Tibial artery (tissue), 4 donors: ENCODE results near the gene LCA5L.
"Not testable (repeated sequence)": the region's sequence is repeated elsewhere in the genome, so short reads cannot be mapped to it uniquely, and the experiment has no call there.

ENCODE experiments used
- DNase-seq, 2 donors: peaks; one replicate each; pipeline ENCODE4 v3.0.0-alpha.2; 2019
- H3K27ac ChIP-seq, 2 donors: fragments of 200-600 bp; sonication (generic) in 1 of 2; 1 replicate in 1 of 2; 2 replicates in 1 of 2; pipeline ENCODE4 v1.5.1; 2018 to 2019; ENCODE audit warnings: mild to moderate bottlenecking in 1 of 2
- H3K27me3 ChIP-seq, 2 donors: fragments of 200-600 bp; sonication (generic) in 1 of 2; one replicate each; pipeline versions ENCODE4 v1.5.1 to v1.6.0; 2016 to 2019
- H3K36me3 ChIP-seq, 3 donors: fragments of 200-600 bp; sonication (generic) in 2 of 3; one replicate each; pipeline ENCODE4 v1.5.1; 2016 to 2019; ENCODE audit warnings: mild to moderate bottlenecking in 2 of 3
- H3K4me1 ChIP-seq, 4 donors: fragments of 200-600 bp; sonication (generic) in 2 of 4; 1 replicate in 3 of 4; 2 replicates in 1 of 4; pipeline ENCODE4 v1.5.1; 2016 to 2019
- H3K4me3 ChIP-seq, 2 donors: fragments of 200-600 bp; sonication (generic) in 1 of 2; 1 replicate in 1 of 2; 2 replicates in 1 of 2; pipeline ENCODE4 v1.5.1; 2018 to 2019; ENCODE audit warnings: mild to moderate bottlenecking in 2 of 2
- H3K9me3 ChIP-seq, 3 donors: fragments of 200-600 bp; sonication (generic) in 1 of 3; one replicate each; pipeline ENCODE4 v1.5.1; 2016 to 2019
- CTCF ChIP-seq, 2 experiments: fragments of 200-600 bp in 1 of 2; fragments of 450-650 bp in 1 of 2; IDR thresholded peaks; one replicate each; pipeline ENCODE4 v1.5.1; 2017 to 2019; ENCODE audit warnings: antibody characterized with exemption in 2 of 2, mild to moderate bottlenecking in 1 of 2, moderate library complexity in 1 of 2
- intact Hi-C: fragments of 100-400 bp; cut with DNase I; formaldehyde crosslinking; loops from one replicate; pipeline ENCODE4 v1.15.0; 2023; ENCODE audit warnings: low total_unique reads

Gene LCA5L

DNA sequence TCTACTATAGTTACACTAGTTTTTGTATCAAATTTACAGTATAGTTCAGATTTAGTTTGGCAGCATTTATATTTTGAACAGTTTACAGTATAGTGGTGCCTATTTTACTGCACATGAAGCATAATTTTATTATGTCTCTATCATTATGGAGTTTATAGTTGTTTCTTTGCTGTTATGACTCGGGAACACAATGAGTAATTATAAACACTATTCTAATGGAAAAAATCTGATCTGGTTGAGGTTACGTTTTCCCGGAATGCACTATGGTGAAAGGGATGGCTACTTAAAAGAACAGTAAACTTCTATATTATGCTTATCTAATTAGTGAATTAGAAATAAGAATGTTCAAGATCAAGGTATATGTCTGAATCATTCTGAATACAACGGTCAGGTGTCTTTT lies 10.6 kb downstream of the LCA5L start:
- DNase-seq: no peak
- Histone ChIP-seq H3K9me3 (no peaks in the 10 kb centered on the region), H3K4me1 (no peaks in the 10 kb centered on the region), H3K36me3 (no peaks in the 10 kb centered on the region), H3K4me3 (no peak overlapping the region), H3K27me3 (no peaks in the 10 kb centered on the region), H3K27ac (no peak overlapping the region)
- intact Hi-C loops: no loop called here
- no peak for TF ChIP-seq CTCF (IDR thresholded peaks at IDR 0.05)

- intact Hi-C loops: no loop called here
- Histone ChIP-seq H3K27ac (no peak overlapping the region), H3K4me3 (no peak overlapping the region), H3K4me1 (no peaks in the 10 kb centered on the region), H3K9me3 (no peaks in the 10 kb centered on the region), H3K27me3 (no peaks in the 10 kb centered on the region), H3K36me3 (no peaks in the 10 kb centered on the region)
- DNase-seq: no peak
- no peak for TF ChIP-seq CTCF (IDR thresholded peaks at IDR 0.05)
Observed at GRCh38 chr21:39430954-39431353, 14.6 kb downstream of the LCA5L start.

GRCh38 chr21:39430457-39430856 lies 15.1 kb downstream of the LCA5L start:
- no peaks in the 10 kb centered on the region for H3K36me3 ChIP-seq
- no peak overlapping the region for H3K4me3 ChIP-seq
- DNase-seq: no peak
- H3K4me1 ChIP-seq: no peaks in the 10 kb centered on the region
- intact Hi-C loops: no loop called here
- no peak for TF ChIP-seq CTCF (IDR thresholded peaks at IDR 0.05)
- no peak overlapping the region for H3K27ac ChIP-seq
- no peaks in the 10 kb centered on the region for H3K27me3 ChIP-seq
- no peaks in the 10 kb centered on the region for H3K9me3 ChIP-seq

DNA sequence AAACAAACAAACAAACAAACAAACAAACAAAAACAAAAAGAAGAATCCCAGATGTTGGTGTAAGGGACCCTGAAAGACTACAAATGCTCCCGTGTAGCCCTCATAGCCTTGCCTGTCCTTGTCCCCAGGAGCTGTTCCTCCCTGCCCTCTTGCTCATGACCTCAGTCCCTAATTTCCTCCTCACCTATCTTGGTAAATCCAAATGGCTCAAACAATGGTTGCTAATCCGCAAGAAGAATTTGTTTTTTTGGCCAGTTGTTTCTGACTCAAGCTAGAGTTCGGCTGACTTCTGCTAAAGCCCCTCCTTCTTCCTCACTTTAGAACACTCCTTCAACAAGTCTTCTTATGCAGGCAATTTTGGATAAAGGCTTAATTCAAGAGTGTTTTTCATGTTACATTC lies 15.6 kb downstream of the LCA5L start:
- Histone ChIP-seq H3K4me3 (no peak overlapping the region), H3K4me1 (no peaks in the 10 kb centered on the region), H3K27me3 (no peaks in the 10 kb centered on the region), H3K27ac (no peak overlapping the region), H3K9me3 (no peaks in the 10 kb centered on the region), H3K36me3 (no peaks in the 10 kb centered on the region)
- no peak for DNase-seq
- intact Hi-C loops: no loop called here
- no peak for TF ChIP-seq CTCF (IDR thresholded peaks at IDR 0.05)

DNA sequence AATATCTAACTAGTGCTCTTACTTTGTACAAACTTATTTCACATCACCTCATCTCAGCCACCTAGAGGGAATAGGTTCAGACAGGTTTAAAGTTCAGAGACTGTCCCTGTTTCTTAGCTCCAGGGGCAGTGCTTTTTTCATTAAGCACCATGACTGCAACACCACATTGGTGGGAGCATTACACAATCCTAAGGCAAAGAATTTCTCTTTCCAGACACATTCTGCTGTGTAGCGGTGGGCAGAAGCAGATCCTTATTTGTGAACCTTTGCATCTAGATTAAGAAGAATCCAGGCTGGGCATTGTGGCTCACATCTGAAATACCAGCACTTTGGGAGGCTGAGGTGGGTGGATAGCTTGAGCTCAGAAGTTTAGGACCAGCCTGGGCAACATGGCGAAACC lies 16.1 kb downstream of the LCA5L start:
- TF ChIP-seq CTCF (IDR thresholded peaks at IDR 0.05): no peak
- no peaks in the 10 kb centered on the region for H3K36me3 ChIP-seq

DNA sequence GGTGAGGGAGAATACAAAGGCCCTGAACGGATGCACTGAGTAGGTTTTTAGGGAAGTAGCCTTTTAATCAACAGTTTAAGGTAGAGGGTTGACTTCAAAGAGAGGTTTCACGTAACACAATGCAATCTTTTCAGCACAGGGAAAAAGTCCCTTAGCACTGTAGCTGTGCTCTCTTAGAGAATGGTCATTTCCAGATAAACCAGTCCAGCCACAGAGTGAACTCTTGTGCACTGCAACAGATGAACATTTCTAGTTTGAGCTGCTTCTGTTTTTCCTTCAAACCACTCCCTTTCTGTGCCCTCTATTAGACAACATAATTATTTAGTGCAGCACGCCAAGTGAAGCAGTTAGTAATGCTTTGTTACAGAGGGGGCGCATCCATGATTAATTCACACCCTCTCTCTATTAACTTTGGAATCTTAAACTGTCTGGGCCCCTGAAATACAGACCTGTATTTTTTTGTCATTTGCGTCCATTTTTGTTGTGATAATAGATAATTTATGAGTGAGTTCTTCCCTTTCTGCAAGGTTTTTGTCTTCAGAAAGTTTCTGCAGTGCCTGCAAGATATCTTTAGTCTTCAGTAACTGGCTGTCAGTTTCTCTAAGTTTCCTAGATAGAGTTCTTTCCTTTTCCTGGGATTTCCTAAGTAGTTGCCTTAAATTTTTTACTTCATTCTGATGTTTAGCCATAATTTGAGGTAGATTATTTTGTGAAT lies 22.9 kb downstream of the LCA5L start:
- TF ChIP-seq CTCF (IDR thresholded peaks at IDR 0.05): no peak
- DNase-seq: no peak
- H3K27me3 ChIP-seq: no peaks in the 10 kb centered on the region
- no peaks in the 10 kb centered on the region for H3K9me3 ChIP-seq
- H3K27ac ChIP-seq: no peak overlapping the region
- H3K4me1 ChIP-seq: no peaks in the 10 kb centered on the region
- intact Hi-C loops: no loop called here
- no peak overlapping the region for H3K4me3 ChIP-seq
- no peaks in the 10 kb centered on the region for H3K36me3 ChIP-seq

More for the DNA sequence above, 16.1 kb downstream of the LCA5L start:
- no peak overlapping the region for H3K27ac ChIP-seq
- H3K4me1 ChIP-seq: no peaks in the 10 kb centered on the region
- intact Hi-C loops: no loop called here
- H3K4me3 ChIP-seq: no peak overlapping the region
- no peak for DNase-seq
- H3K9me3 ChIP-seq: no peaks in the 10 kb centered on the region
- no peaks in the 10 kb centered on the region for H3K27me3 ChIP-seq

- intact Hi-C loops, H3K4me3 ChIP-seq, H3K9me3 ChIP-seq, H3K27me3 ChIP-seq, DNase-seq, H3K4me1 ChIP-seq, H3K36me3 ChIP-seq, H3K27ac ChIP-seq: not testable (repeated sequence)
Observed at GRCh38 chr21:39419204-39419603, 26.4 kb downstream of the LCA5L start.
